WERI-Rb-1 (cell line): ENCODE results near the gene C1R.
A peak's percentile ranks its signal among the peaks of the same experiment; 100 is the strongest.

Source experiments
- DNase-seq: peaks from one replicate; pipeline ENCODE4 v3.0.0-alpha.2; 2020
- H3K27ac ChIP-seq: fragments of 250-450 bp; sonication (Bioruptor Pico); 2 replicates; pipeline ENCODE4 v1.5.1; 2020; ENCODE audit warnings: mild to moderate bottlenecking, moderate library complexity
- H3K27me3 ChIP-seq: fragments of 250-450 bp; sonication (Bioruptor Pico); 2 replicates; pipeline ENCODE4 v1.5.1; 2021; ENCODE audit warnings: mild to moderate bottlenecking, low read depth, moderate library complexity; ENCODE audit not compliant: insufficient read depth, severe bottlenecking
- H3K36me3 ChIP-seq: fragments of 250-450 bp; sonication (Bioruptor Pico); 2 replicates; pipeline ENCODE4 v1.5.1; 2020; ENCODE audit warnings: mild to moderate bottlenecking, moderate library complexity
- H3K4me3 ChIP-seq: 2 replicates; pipeline ENCODE4 v1.5.1; 2011; ENCODE audit warnings: low read depth, mild to moderate bottlenecking, control low read depth, low read length
- H3K9me3 ChIP-seq: fragments of 250-450 bp; sonication (Bioruptor Pico); 2 replicates; pipeline ENCODE4 v1.5.1; 2021; ENCODE audit warnings: mild to moderate bottlenecking, moderate library complexity; ENCODE audit not compliant: severe bottlenecking
- TF ChIP-seq, protein P1 (sequence below): IDR thresholded peaks from 2 replicates; pipeline ENCODE4 v1.5.1; 2011; ENCODE audit warnings: low read depth, mild to moderate bottlenecking, control low read depth, inconsistent platforms, low read length

Gene C1R

GRCh38 chr12:7136071-7136470 is 43.8 kb upstream of the C1R start:
- TF ChIP-seq, protein P1, sequence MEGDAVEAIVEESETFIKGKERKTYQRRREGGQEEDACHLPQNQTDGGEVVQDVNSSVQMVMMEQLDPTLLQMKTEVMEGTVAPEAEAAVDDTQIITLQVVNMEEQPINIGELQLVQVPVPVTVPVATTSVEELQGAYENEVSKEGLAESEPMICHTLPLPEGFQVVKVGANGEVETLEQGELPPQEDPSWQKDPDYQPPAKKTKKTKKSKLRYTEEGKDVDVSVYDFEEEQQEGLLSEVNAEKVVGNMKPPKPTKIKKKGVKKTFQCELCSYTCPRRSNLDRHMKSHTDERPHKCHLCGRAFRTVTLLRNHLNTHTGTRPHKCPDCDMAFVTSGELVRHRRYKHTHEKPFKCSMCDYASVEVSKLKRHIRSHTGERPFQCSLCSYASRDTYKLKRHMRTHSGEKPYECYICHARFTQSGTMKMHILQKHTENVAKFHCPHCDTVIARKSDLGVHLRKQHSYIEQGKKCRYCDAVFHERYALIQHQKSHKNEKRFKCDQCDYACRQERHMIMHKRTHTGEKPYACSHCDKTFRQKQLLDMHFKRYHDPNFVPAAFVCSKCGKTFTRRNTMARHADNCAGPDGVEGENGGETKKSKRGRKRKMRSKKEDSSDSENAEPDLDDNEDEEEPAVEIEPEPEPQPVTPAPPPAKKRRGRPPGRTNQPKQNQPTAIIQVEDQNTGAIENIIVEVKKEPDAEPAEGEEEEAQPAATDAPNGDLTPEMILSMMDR: no peak
- H3K36me3 ChIP-seq: peaks cover 52% of the 10 kb centered on the region
- H3K4me3 ChIP-seq: no peak overlapping the region
- H3K9me3 ChIP-seq: no peaks in the 10 kb centered on the region
- no peak for DNase-seq
- no peaks in the 10 kb centered on the region for H3K27me3 ChIP-seq
- H3K27ac ChIP-seq: no peak overlapping the region

DNA sequence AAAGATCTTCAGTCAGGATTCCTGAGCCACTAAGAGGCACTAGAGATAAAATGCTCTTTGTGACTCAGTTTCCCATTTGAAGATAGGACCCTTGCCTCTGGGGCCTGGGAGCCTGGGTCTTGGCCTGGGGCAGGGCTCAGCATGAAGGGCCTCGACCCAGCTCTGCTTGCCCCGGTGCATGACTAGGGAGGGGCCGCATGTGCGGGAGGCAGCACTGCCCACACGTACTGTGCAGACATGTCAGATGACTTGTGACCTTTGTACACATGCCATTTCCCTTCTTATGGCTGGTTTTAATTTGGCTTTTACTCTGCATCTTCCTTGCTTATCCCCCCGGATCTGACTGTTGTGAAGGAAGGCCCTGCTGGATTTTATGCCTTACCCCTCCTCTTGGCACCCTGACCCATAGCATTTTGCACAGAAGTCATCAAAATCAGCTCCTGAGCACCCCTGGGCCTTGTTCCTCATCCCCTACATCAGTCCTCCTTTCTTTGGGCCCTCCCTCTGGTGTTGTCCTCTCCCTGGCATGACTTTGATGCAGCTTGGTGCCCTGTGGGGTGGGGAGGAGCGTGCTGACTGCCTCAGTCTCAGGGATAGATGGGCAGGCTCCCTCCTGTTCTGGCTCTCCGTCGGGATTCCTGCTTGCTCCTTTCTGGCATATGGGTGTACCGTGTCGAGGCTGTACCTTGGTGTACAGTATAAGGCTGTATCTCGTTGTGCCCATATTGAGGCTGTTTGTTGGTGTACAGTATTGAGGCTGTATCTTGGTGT is 42.3 kb upstream of the C1R start:
- no peak overlapping the region for H3K4me3 ChIP-seq
- TF ChIP-seq, protein P1: no peak
- DNase-seq: no peak
- H3K36me3 ChIP-seq: peaks cover 52% of the 10 kb centered on the region
- no peaks in the 10 kb centered on the region for H3K9me3 ChIP-seq
- H3K27ac ChIP-seq: no peak overlapping the region
- H3K27me3 ChIP-seq: no peaks in the 10 kb centered on the region

DNA sequence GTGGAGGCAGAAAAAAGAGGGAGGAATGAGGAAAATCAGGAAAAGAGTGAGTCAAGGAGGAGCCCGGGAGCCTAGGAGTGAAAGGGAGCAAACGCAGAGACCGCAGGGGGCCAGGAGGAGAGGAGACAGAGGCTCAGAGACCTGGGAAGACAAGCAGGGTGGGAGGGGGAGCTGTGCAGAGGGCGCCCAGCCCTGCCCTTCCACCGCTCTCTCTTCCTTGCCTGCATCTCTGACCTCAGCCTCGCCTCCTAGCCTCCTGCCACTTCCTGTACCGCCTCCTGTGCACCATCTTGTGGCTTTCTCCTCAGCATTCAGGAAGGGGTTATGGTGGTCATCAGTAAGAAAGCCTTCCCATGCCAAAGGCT is 39.2 kb upstream of the C1R start:
- TF ChIP-seq, protein P1: no peak
- no peak overlapping the region; the same call in 1 of the 2 replicates for H3K27ac ChIP-seq
- no peak for DNase-seq
- H3K27me3 ChIP-seq: no peaks in the 10 kb centered on the region
- no peaks in the 10 kb centered on the region for H3K9me3 ChIP-seq
- H3K4me3 ChIP-seq: peak overlapping the region; percentile 71
- H3K36me3 ChIP-seq: peaks cover 31% of the 10 kb centered on the region

DNA sequence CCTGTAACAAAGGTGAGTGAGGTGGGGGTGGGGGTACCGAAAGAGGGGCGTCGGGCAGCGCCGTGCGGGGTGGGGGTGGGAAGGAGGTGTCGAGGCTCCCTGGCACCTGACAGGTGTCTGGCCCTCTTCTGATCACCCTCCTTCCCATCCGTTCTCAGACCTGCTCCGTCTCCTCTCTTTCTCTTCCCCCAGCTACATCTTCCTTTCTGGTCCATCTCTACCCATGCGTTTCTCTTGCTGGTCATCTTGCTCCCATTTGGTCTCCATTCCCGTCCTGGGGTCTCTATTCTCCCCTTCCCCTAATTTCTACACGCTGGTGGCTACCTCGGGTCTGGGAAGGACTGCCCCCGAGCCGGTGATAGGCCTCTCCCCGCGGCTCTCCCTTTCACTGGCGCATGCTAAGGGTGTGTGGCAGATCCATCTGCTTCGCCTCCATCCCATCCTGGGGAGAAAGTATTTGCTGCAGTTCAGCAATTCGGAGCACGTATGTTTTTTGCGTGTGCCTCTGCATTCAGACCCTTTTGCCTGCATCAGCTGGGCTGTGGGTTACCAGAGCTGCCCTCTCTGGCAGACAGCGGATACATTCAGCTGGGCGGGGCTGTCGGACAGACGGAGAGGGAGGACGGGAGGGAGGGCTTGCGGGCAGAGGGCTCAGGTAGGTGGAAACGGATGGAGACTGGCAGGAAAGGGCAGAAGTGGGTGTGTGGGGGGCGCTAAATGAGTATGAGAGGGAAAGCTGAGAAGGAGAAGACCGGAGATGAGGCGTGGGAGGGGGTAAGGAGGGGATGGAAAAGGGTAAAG is 38.7 kb upstream of the C1R start:
- TF ChIP-seq, protein P1: no peak
- peak; percentile 83 for DNase-seq
- no peaks in the 10 kb centered on the region for H3K27me3 ChIP-seq
- H3K9me3 ChIP-seq: no peaks in the 10 kb centered on the region
- no peak overlapping the region; the same call in 1 of the 2 replicates for H3K27ac ChIP-seq
- peak overlapping the region; percentile 71 for H3K4me3 ChIP-seq
- H3K36me3 ChIP-seq: peaks cover 25% of the 10 kb centered on the region

DNA sequence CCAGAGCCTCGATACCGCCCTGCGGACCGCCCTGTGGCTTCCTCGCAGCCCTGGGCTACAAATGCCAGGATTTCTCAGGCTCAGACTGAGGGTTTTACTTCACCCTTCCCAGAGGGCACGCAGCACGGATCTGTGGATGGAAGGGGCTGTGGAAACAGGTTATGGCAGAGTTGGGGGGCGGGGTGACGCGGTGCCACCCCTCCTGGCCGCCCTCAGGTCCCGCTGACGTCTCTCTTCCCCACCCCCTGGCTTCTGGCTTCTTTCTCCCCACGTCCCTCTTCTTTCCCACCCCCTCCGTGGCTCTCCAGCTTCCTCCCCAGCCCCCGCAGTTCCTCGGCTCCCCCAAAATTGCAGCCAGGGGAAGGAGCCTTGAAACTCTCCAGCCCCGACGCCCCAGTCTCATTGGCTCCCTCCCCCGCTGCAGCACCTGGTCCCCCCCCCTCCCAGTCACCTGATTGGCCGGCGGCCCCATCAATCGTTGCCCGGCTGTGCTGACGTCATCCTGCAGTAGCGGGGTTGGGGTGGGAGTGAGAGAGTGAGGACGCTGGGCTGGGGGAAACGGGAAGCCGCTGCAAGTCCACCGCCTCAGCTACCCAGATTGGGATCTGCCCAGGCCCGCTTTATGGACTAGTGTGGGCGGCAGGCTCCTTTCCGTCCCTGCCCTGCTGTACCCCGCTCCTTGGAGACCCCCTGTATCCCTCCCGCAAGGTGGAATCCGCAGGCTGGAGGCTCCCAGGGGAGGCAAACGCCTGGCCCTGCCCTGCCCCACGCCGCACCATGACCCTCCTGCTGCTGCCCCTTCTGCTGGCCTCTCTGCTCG is 37.8 kb upstream of the C1R start, which contains the start of gene CLSTN3:
Gene CLSTN3, plus strand, starts transcription at position 500 of the 820 bp plus-strand sequence. Its CDS starts 278 bp downstream, at position 778.
- peak within 1 kb of the TSS; percentile 79 for H3K27ac ChIP-seq
- peaks cover 17% of the 10 kb centered on the region for H3K36me3 ChIP-seq
- peak; percentile 91 for DNase-seq
- TF ChIP-seq, protein P1: no peak
- H3K4me3 ChIP-seq: peak within 1 kb of the TSS; percentile 71
- H3K27me3 ChIP-seq: no peaks in the 10 kb centered on the region
- H3K9me3 ChIP-seq: no peaks in the 10 kb centered on the region
